ENCODE results near the gene SLC16A5.

Gene SLC16A5

GRCh38 chr17:75142236-75142971 is 54.6 kb downstream of the SLC16A5 start:
- no peak overlapping the region for H3K4me3 ChIP-seq (ENCODE audit: low read depth, low read length)
- TF ChIP-seq POLR2A (IDR thresholded peaks at IDR 0.05; ENCODE audit: extremely low read depth, insufficient read length) (no peak), CTCF (IDR thresholded peaks at IDR 0.05; ENCODE audit: low read depth, low read length) (no peak), MYC (IDR thresholded peaks at IDR 0.05; ENCODE audit: low read depth, low read length) (no peak), MAX (IDR thresholded peaks at IDR 0.05; ENCODE audit: low read depth, low read length) (no peak)
- no peak for DNase-seq (ENCODE audit: low read depth)

DNA sequence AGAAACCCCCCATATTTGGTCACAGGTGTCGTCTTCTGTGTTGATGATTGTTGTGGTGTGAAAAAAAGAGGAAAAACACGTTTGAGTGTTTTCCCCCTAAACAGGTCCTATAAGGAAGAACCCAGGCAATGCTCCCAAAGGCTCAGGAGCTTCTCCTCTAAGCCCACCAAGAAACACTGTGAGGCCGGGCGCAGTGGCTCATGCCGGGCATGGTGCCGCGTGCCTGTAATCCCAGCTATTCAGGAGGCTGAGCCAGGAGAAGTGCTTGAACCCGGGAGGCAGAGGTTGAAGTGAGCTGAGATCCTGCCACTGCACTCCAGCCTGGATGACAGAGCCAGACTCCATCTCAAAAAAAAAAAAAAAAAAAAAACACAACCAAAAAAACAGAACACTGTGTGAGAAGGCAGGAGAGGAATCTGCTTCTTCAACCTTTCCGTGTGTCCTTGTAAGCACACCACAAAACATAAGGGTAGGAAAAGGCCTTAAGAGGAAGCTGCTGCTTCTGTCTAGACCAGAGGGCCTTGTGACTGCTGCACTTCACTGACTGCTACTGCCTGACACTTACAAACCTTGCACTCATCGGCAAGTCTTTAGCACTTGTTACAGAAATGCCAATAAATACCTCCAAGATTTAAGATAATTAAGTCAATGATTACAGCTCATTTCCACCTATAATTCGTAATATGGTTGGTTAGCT is 57.2 kb downstream of the SLC16A5 start:
- TF ChIP-seq MYC (IDR thresholded peaks at IDR 0.05; ENCODE audit: low read depth, low read length) (no peak), MAX (IDR thresholded peaks at IDR 0.05; ENCODE audit: low read depth, low read length) (no peak), POLR2A (IDR thresholded peaks at IDR 0.05; ENCODE audit: extremely low read depth, insufficient read length) (no peak), CTCF (IDR thresholded peaks at IDR 0.05; ENCODE audit: low read depth, low read length) (no peak)
- H3K4me3 ChIP-seq (ENCODE audit: low read depth, low read length): no peak overlapping the region
- DNase-seq (ENCODE audit: low read depth): no peak

DNA sequence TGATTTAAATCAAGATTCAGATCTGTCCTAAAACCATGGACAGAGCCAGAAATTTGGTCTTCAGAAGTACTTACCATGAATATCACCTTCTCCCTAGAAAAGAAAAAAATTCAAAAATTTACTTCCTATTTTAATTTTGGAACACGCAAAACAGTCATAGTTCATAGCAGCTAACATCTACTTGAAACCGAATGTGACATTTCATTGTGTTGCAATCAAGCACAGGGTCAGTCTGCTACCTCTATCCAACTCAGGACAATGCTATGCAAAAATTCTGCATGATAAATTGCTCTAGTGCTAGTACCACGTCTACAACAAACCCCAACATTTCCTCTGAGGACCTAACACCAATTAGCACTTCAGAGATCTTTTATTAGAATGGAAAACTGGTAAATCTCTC is 58.8 kb downstream of the SLC16A5 start:
- TF ChIP-seq POLR2A (IDR thresholded peaks at IDR 0.05; ENCODE audit: extremely low read depth, insufficient read length): no peak
- TF ChIP-seq MAX (IDR thresholded peaks at IDR 0.05; ENCODE audit: low read depth, low read length): no peak
- no peak for TF ChIP-seq MYC (IDR thresholded peaks at IDR 0.05; ENCODE audit: low read depth, low read length)
- no peak for TF ChIP-seq CTCF (IDR thresholded peaks at IDR 0.05; ENCODE audit: low read depth, low read length)

GRCh38 chr17:75147878-75148546 is 60.3 kb downstream of the SLC16A5 start:
- DNase-seq (ENCODE audit: low read depth): no peak
- no peak overlapping the region for H3K4me3 ChIP-seq (ENCODE audit: low read depth, low read length)
- TF ChIP-seq MYC (IDR thresholded peaks at IDR 0.05; ENCODE audit: low read depth, low read length) (no peak), MAX (IDR thresholded peaks at IDR 0.05; ENCODE audit: low read depth, low read length) (no peak)

More for the DNA sequence above, 58.8 kb downstream of the SLC16A5 start:
- no peak for DNase-seq (ENCODE audit: low read depth)
- no peak overlapping the region for H3K4me3 ChIP-seq (ENCODE audit: low read depth, low read length)

GRCh38 chr17:75151930-75152329 is 64.2 kb downstream of the SLC16A5 start:
- H3K4me3 ChIP-seq (ENCODE audit: low read depth, low read length): no peak overlapping the region
- DNase-seq (ENCODE audit: low read depth): no peak

More at GRCh38 chr17:75151930-75152329, 64.2 kb downstream of the SLC16A5 start:
- TF ChIP-seq POLR2A (IDR thresholded peaks at IDR 0.05; ENCODE audit: extremely low read depth, insufficient read length): no peak
- no peak for TF ChIP-seq MAX (IDR thresholded peaks at IDR 0.05; ENCODE audit: low read depth, low read length)
- TF ChIP-seq MYC (IDR thresholded peaks at IDR 0.05; ENCODE audit: low read depth, low read length): no peak
- no peak for TF ChIP-seq CTCF (IDR thresholded peaks at IDR 0.05; ENCODE audit: low read depth, low read length)

All from NB4 (cell line).